Esophagus squamous epithelium (tissue), 4 donors: ENCODE data around the gene THSD7A.

Experiments used
- CTCF ChIP-seq, 6 experiments: fragments of 450-650 bp in 4 of 6; fragments of 200-600 bp in 2 of 6; sonication (generic) in 2 of 6; IDR thresholded peaks; one replicate each; pipeline ENCODE4 v1.5.1; 2016 to 2019; ENCODE audit warnings: antibody characterized with exemption in 6 of 6, mild to moderate bottlenecking in 4 of 6, moderate library complexity in 4 of 6
- POLR2A ChIP-seq, 4 donors: fragments of 450-650 bp; IDR thresholded peaks; one replicate each; pipeline ENCODE4 v1.6.1; 2017; ENCODE audit warnings: antibody characterized with exemption in 4 of 4, mild to moderate bottlenecking in 4 of 4, moderate library complexity in 3 of 4

GRCh38 chr7:11456574-11456973, 375.4 kb downstream of the THSD7A start:
- TF ChIP-seq CTCF (IDR thresholded peaks at IDR 0.05) (no peak), POLR2A (IDR thresholded peaks at IDR 0.05) (no peak)
